IMR-90 (cell line): ENCODE measurements around the gene KCTD18. TPM values are rescaled to one million over a fixed set of nuclear protein-coding genes. Genes with fewer than 3 reads are reported as not detected.

Experiments
- ATAC-seq: fragments of 200-7000 bp; cut with Tn5 transposase; 2 replicates; pipeline ENCODE4 v1.9.1; 2020; ENCODE audit warnings: low read depth, mild to moderate bottlenecking, moderate library complexity
- BruUV-seq: library from RNA; stranded (reverse); fragments of 400-500 nt; replicated peaks from 2 replicates; lab custom pipeline; 2021; lab: Mats Ljungman, UMichigan
- CTCF ChIA-PET: fragments of 300-600 bp; formaldehyde crosslinking; extraction: SDS; loops from one replicate; lab custom pipeline; 2021; ENCODE audit warnings: antibody characterized with exemption; lab: Yijun Ruan, JAX
- POLR2A ChIA-PET: fragments of 300-600 bp; sonication (Branson Sonifier 250); formaldehyde crosslinking; loops from one replicate; lab custom pipeline; 2022; ENCODE audit warnings: antibody characterized with exemption; ENCODE audit not compliant: unreplicated experiment; lab: Charles Lee
- DNase-seq: peaks from one replicate; pipeline ENCODE4 v3.0.0; 2013
- H2AFZ ChIP-seq: replicated peaks from 2 replicates; pipeline ENCODE3; 2013; ENCODE audit warnings: low read length, mild to moderate bottlenecking; ENCODE audit not compliant: poor library complexity
- H2AK5ac ChIP-seq: 2 replicates; pipeline ENCODE4 v1.6.1; 2013; ENCODE audit warnings: low read depth, low read length, inconsistent platforms
- H2AK9ac ChIP-seq: replicated peaks from 2 replicates; pipeline ENCODE3; 2013; ENCODE audit warnings: mild to moderate bottlenecking, low read depth, low read length, moderate library complexity; ENCODE audit not compliant: poor library complexity
- H2BK120ac ChIP-seq: 2 replicates; pipeline ENCODE4 v1.6.1; 2013; ENCODE audit warnings: low read depth, low read length, inconsistent platforms
- H2BK15ac ChIP-seq: 3 replicates; pipeline ENCODE4 v1.6.1; 2013; ENCODE audit warnings: low read depth, low read length, inconsistent platforms
- H2BK20ac ChIP-seq: 2 replicates; pipeline ENCODE4 v1.6.1; 2013; ENCODE audit warnings: low read depth, mild to moderate bottlenecking, inconsistent platforms, low read length, moderate library complexity
- H2BK5ac ChIP-seq: 2 replicates; pipeline ENCODE4 v1.6.1; 2013; ENCODE audit warnings: mild to moderate bottlenecking, low read depth, low read length, inconsistent platforms; ENCODE audit not compliant: poor library complexity, severe bottlenecking
- H3K14ac ChIP-seq: replicated peaks from 2 replicates; pipeline ENCODE4 v1.6.1; 2013; ENCODE audit warnings: low read depth, low read length, inconsistent platforms
- H3K18ac ChIP-seq: 2 replicates; pipeline ENCODE4 v1.6.1; 2013; ENCODE audit warnings: low read depth, low read length, control low read depth
- H3K23ac ChIP-seq: 2 replicates; pipeline ENCODE4 v1.6.1; 2013; ENCODE audit warnings: low read depth, low read length, inconsistent platforms
- H3K27ac ChIP-seq: 2 replicates; pipeline ENCODE4 v1.5.1; 2013; ENCODE audit warnings: mild to moderate bottlenecking, control low read depth, low read length; ENCODE audit not compliant: insufficient read depth
- H3K27me3 ChIP-seq: 2 replicates; pipeline ENCODE4 v1.6.1; 2013; ENCODE audit warnings: low read length; ENCODE audit not compliant: control insufficient read depth, insufficient read depth
- H3K36me3 ChIP-seq: 2 replicates; pipeline ENCODE4 v1.6.1; 2013; ENCODE audit warnings: low read length, mixed read lengths; ENCODE audit not compliant: control insufficient read depth, insufficient read depth
- H3K4ac ChIP-seq: 2 replicates; pipeline ENCODE4 v1.6.1; 2013; ENCODE audit warnings: low read depth, low read length, inconsistent platforms
- H3K4me1 ChIP-seq: 2 replicates; pipeline ENCODE4 v1.6.1; 2013; ENCODE audit warnings: low read length, mixed read lengths; ENCODE audit not compliant: control insufficient read depth, insufficient read depth
- H3K4me2 ChIP-seq: 2 replicates; pipeline ENCODE4 v1.6.1; 2013; ENCODE audit warnings: low read depth, mild to moderate bottlenecking, control low read depth, low read length, moderate library complexity
- H3K4me3 ChIP-seq: 2 replicates; pipeline ENCODE4 v1.5.1; 2013; ENCODE audit warnings: low read depth, mild to moderate bottlenecking, control low read depth, low read length, moderate library complexity; ENCODE audit not compliant: insufficient read depth
- H3K56ac ChIP-seq: 2 replicates; pipeline ENCODE4 v1.6.1; 2013; ENCODE audit warnings: low read length, inconsistent platforms; ENCODE audit not compliant: insufficient read depth; ENCODE audit errors: extremely low read depth
- H3K79me1 ChIP-seq, 2 experiments: 2 replicates each; pipeline ENCODE4 v1.6.1; 2013; ENCODE audit warnings: low read length in 2 of 2, inconsistent platforms in 1 of 2, low read depth in 1 of 2
- H3K9ac ChIP-seq: 2 replicates; pipeline ENCODE4 v1.6.1; 2013; ENCODE audit warnings: low read depth, low read length, control low read depth
- H3K9me1 ChIP-seq: 2 replicates; pipeline ENCODE4 v1.6.1; 2013; ENCODE audit warnings: low read length, inconsistent platforms; ENCODE audit not compliant: insufficient read depth
- H3K9me3 ChIP-seq: 2 replicates; pipeline ENCODE4 v1.6.1; 2013; ENCODE audit warnings: low read length; ENCODE audit not compliant: control insufficient read depth, insufficient read depth
- H4K20me1 ChIP-seq: 2 replicates; pipeline ENCODE4 v1.6.1; 2013; ENCODE audit warnings: low read length, inconsistent platforms; ENCODE audit not compliant: insufficient read depth
- H4K5ac ChIP-seq: 2 replicates; pipeline ENCODE4 v1.6.1; 2013; ENCODE audit warnings: mild to moderate bottlenecking, low read depth, low read length, control low read depth
- H4K8ac ChIP-seq, 2 experiments: 2 replicates each; pipeline ENCODE4 v1.6.1; 2013; ENCODE audit warnings: low read depth in 2 of 2, low read length in 2 of 2, control low read depth in 1 of 2, inconsistent platforms in 1 of 2
- H4K91ac ChIP-seq: 2 replicates; pipeline ENCODE4 v1.6.1; 2013; ENCODE audit warnings: low read depth, low read length, inconsistent platforms; ENCODE audit not compliant: insufficient read depth
- MXI1 ChIP-seq: IDR thresholded peaks from 2 replicates; pipeline ENCODE4 v1.6.1; 2012; ENCODE audit warnings: low read depth, mild to moderate bottlenecking, low read length, moderate library complexity, borderline replicate concordance
- RCOR1 ChIP-seq: IDR thresholded peaks from 2 replicates; pipeline ENCODE4 v1.6.1; 2012; ENCODE audit warnings: mild to moderate bottlenecking, low read length, improper control_type of control experiment; ENCODE audit not compliant: insufficient replicate concordance
- dilution Hi-C: fragments of 300-500 bp; cut with HindIII; formaldehyde crosslinking; loops from one replicate; pipeline ENCODE4 v1.14.3; 2018; ENCODE audit warnings: low sequenced_read_pairs; ENCODE audit not compliant: unreplicated experiment
- in situ Hi-C: fragments of 300-500 bp; cut with MboI; formaldehyde crosslinking; loops from 3 replicates; pipeline ENCODE4 v1.14.3; 2019; ENCODE audit warnings: low sequenced_read_pairs, inconsistent platforms, mixed read lengths
- intact Hi-C: fragments of 100-400 bp; cut with micrococcal nuclease; formaldehyde crosslinking; loops from 2 replicates; pipeline ENCODE4 v1.10.0; 2022
- polyA plus RNA-seq, 3 experiments: library from polyadenylated mRNA; depleted of rRNA; stranded (reverse); fragments of >200 nt; gene quantifications; 2 replicates each; pipeline ENCODE4 v1.2.3, GENCODE V29; 2012; ENCODE audit warnings: low replicate concordance in 1 of 3
- total RNA-seq: library from RNA; depleted of rRNA; stranded (reverse); fragments of >200 nt; gene quantifications from 2 replicates; pipeline ENCODE4 v1.2.3, GENCODE V29; 2012

The KCTD18 gene
- total and polyA plus RNA-seq, 2 of the 4 experiments (the other 2 are of a cell fraction) = 6.7 to 10.4 TPM

DNA sequence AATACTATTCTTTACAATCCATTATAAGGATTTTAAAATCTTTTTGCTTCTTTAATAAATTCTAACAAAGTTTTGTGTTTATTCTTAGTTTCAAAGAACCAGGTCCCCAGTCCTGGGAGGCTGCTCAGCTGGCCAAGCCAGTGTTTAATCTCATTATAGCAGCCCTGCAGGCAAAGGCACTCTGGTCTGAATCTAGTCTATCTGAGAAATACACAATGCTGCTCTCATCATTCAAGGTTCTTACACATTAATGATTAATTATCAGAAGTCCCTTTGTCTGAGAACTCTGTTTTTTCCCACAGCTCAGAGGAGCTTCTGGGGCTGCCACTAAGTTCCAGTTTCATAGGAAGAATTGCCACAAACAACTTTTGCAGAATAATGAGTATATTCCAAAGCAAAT, 27.7 kb downstream of the KCTD18 start:
- intact Hi-C loops (loop anchor here (5.0 kb wide), 2 partner anchors 220 to 235 kb away; no protein-coding TSS in a partner anchor), in situ Hi-C loops (no loop called here)
- CTCF ChIA-PET = interaction anchor here (1.3 to 1.6 kb wide), 2 partner anchors 221 to 509 kb away, joined by 4 to 5 read pairs; no protein-coding TSS in a partner anchor

More for the DNA sequence above, 27.7 kb downstream of the KCTD18 start:
- Histone ChIP-seq H4K5ac (no peak overlapping the region), H3K9me1 (peaks cover 9% of the 10 kb centered on the region), H3K36me3 (peaks cover 23% of the 10 kb centered on the region), H4K8ac (no peak overlapping the region), H3K14ac (no peak overlapping the region), H2BK120ac (no peak overlapping the region), H2AK9ac (no peak overlapping the region), H3K79me1 (peaks cover 0 to 16% of the 10 kb centered on the region in 2 experiments; a peak in 2 of 4 replicates), H3K23ac (no peak overlapping the region), H3K27me3 (no peaks in the 10 kb centered on the region), H3K56ac (no peak overlapping the region), H3K4ac (no peak overlapping the region), H4K91ac (no peak overlapping the region), H2BK5ac (no peak overlapping the region), H4K20me1 (no peaks in the 10 kb centered on the region), H3K4me1 (peaks cover 19% of the 10 kb centered on the region), H3K18ac (no peak overlapping the region), H2BK20ac (no peak overlapping the region), H2AK5ac (no peak overlapping the region), H3K27ac (no peak overlapping the region), H2BK15ac (no peak overlapping the region), H3K9me3 (no peaks in the 10 kb centered on the region), H3K4me2 (no peak overlapping the region), H3K4me3 (no peak overlapping the region), H2AFZ (no peak overlapping the region), H3K9ac (no peak overlapping the region)
- POLR2A ChIA-PET = no interaction called here
- TF ChIP-seq RCOR1 (no peak), MXI1 (no peak)
- ATAC-seq (no peak), DNase-seq (no peak)
- no TSS peak for BruUV-seq
- dilution Hi-C loops = no loop called here
